Panc1 (cell line): ENCODE results near the gene ARCN1. TPM values are rescaled to one million over a fixed set of nuclear protein-coding genes. Genes with fewer than 3 reads are reported as not detected.

Experiments used
- ATAC-seq: fragments of 200-7000 bp; cut with Tn5 transposase; 2 replicates; pipeline ENCODE4 v1.9.1; 2020; ENCODE audit warnings: mild to moderate bottlenecking, moderate library complexity
- BruUV-seq: library from RNA; stranded (reverse); fragments of 400-500 nt; replicated peaks from 2 replicates; lab custom pipeline; 2021; lab: Mats Ljungman, UMichigan
- CTCF ChIA-PET: fragments of 300-600 bp; sonication (Branson Sonifier 250); formaldehyde crosslinking; loops from one replicate; lab custom pipeline; 2022; ENCODE audit warnings: antibody characterized with exemption; lab: Charles Lee
- POLR2A ChIA-PET: fragments of 300-600 bp; sonication (Branson Sonifier 250); formaldehyde crosslinking; loops from one replicate; lab custom pipeline; 2022; ENCODE audit warnings: antibody characterized with exemption; lab: Charles Lee
- DNase-seq: peaks from one replicate; pipeline ENCODE4 v3.0.0-alpha.2; 2010; ENCODE audit warnings: low read depth, low spot score
- H3K27ac ChIP-seq: 2 replicates; pipeline ENCODE4 v1.5.1; 2011; ENCODE audit warnings: mild to moderate bottlenecking, low read length, inconsistent platforms
- H3K27me3 ChIP-seq: fragments of 200-500 bp; sonication (Bioruptor generic); 2 replicates; pipeline ENCODE4 v1.6.0; 2014; ENCODE audit warnings: low read length, inconsistent platforms; ENCODE audit not compliant: control insufficient read depth, insufficient read depth
- H3K36me3 ChIP-seq: fragments of 200-500 bp; sonication (Bioruptor generic); 2 replicates; pipeline ENCODE4 v1.5.1; 2014; ENCODE audit warnings: inconsistent platforms, mild to moderate bottlenecking, low read length, moderate library complexity; ENCODE audit not compliant: control insufficient read depth, insufficient read depth
- H3K4me1 ChIP-seq: 2 replicates; pipeline ENCODE4 v1.5.1; 2011; ENCODE audit warnings: inconsistent platforms, mild to moderate bottlenecking, low read length, moderate library complexity; ENCODE audit not compliant: control insufficient read depth, insufficient read depth
- H3K4me3 ChIP-seq, 2 experiments: 2 replicates each; pipeline ENCODE4 v1.5.1; 2011 to 2012; ENCODE audit warnings: low read depth in 2 of 2, low read length in 2 of 2, mild to moderate bottlenecking in 2 of 2, inconsistent platforms in 1 of 2, moderate library complexity in 1 of 2
- H3K9me3 ChIP-seq: fragments of 200-500 bp; sonication (Bioruptor generic); 2 replicates; pipeline ENCODE4 v1.5.1; 2014; ENCODE audit warnings: low read depth, mild to moderate bottlenecking, inconsistent platforms, low read length, moderate library complexity; ENCODE audit not compliant: control insufficient read depth, insufficient read depth
- POLR2AphosphoS5 ChIP-seq: IDR thresholded peaks from 2 replicates; pipeline ENCODE4 v1.6.1; 2012; ENCODE audit warnings: mild to moderate bottlenecking, low read depth, low read length, moderate library complexity
- SIN3A ChIP-seq: IDR thresholded peaks from 2 replicates; pipeline ENCODE4 v1.6.1; 2012; ENCODE audit warnings: low read depth, mild to moderate bottlenecking, low read length, moderate library complexity, borderline replicate concordance; ENCODE audit not compliant: insufficient read depth
- TCF7L2 ChIP-seq: IDR thresholded peaks from 2 replicates; pipeline ENCODE4 v1.6.1; 2011; ENCODE audit warnings: mild to moderate bottlenecking, low read depth, low read length, inconsistent platforms
- in situ Hi-C: cut with HindIII; loops from 2 replicates; pipeline ENCODE4 v1.10.0; 2016; ENCODE audit warnings: low sequenced_read_pairs, low pct_unique_long_range_greater_than_20kb
- intact Hi-C: fragments of 100-400 bp; cut with micrococcal nuclease; formaldehyde crosslinking; loops from one replicate; pipeline ENCODE4 v1.10.0; 2022; ENCODE audit not compliant: unreplicated experiment
- total RNA-seq: library from RNA; stranded (reverse); gene quantifications from one replicate; pipeline ENCODE4 v1.2.1, GENCODE V29; 2021; ENCODE audit not compliant: unreplicated experiment
- TF ChIP-seq, protein P1 (sequence below): fragments of 450-650 bp; IDR thresholded peaks from 2 replicates; pipeline ENCODE4 v1.5.1; 2017; ENCODE audit warnings: mild to moderate bottlenecking
- TF ChIP-seq, protein P2 (sequence below), 2 experiments: IDR thresholded peaks; 2 replicates each; pipeline ENCODE4 v1.6.1; 2011 to 2012; ENCODE audit warnings: low read depth in 2 of 2, control low read depth in 1 of 2, low read length in 1 of 2, mild to moderate bottlenecking in 1 of 2, moderate library complexity in 1 of 2; ENCODE audit not compliant: insufficient read depth in 1 of 2

ARCN1 gene
- total RNA-seq, 1 experiment from 2014 or later: 197 TPM

DNA sequence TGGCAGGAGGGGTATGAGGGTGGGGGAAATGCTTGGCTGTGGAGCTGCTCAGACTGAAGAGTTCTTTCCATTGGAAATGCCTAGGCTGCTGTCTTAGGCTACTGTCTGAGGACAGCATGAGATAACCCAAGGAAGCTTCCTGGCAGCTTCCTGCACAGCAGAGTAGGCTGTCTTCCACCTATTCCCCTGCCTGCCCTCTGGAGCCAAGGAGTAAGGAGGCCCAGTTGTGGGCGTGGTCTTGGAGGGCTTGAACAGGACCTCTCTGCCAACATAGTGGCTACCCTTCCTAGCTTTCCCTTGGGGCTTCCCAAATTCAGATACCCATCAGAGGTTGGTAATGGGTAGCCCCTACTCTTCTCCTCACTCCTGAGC lies 61.1 kb downstream of the ARCN1 start:
- peaks cover 9% of the 10 kb centered on the region; the same call in 1 of the 2 replicates for H3K36me3 ChIP-seq
- POLR2A ChIA-PET: interaction anchor here (0.6 kb wide), 1 partner anchor 234 kb away, joined by 10 read pairs; no protein-coding TSS in a partner anchor
- intact Hi-C loops: no loop called here

GRCh38 chr11:118633979-118634378 lies 61.8 kb downstream of the ARCN1 start:
- intact Hi-C loops: no loop called here
- TF ChIP-seq SIN3A (no peak), TCF7L2 (no peak), POLR2AphosphoS5 (no peak)
- TF ChIP-seq, protein P1, sequence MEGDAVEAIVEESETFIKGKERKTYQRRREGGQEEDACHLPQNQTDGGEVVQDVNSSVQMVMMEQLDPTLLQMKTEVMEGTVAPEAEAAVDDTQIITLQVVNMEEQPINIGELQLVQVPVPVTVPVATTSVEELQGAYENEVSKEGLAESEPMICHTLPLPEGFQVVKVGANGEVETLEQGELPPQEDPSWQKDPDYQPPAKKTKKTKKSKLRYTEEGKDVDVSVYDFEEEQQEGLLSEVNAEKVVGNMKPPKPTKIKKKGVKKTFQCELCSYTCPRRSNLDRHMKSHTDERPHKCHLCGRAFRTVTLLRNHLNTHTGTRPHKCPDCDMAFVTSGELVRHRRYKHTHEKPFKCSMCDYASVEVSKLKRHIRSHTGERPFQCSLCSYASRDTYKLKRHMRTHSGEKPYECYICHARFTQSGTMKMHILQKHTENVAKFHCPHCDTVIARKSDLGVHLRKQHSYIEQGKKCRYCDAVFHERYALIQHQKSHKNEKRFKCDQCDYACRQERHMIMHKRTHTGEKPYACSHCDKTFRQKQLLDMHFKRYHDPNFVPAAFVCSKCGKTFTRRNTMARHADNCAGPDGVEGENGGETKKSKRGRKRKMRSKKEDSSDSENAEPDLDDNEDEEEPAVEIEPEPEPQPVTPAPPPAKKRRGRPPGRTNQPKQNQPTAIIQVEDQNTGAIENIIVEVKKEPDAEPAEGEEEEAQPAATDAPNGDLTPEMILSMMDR: no peak
- TF ChIP-seq, protein P2, sequence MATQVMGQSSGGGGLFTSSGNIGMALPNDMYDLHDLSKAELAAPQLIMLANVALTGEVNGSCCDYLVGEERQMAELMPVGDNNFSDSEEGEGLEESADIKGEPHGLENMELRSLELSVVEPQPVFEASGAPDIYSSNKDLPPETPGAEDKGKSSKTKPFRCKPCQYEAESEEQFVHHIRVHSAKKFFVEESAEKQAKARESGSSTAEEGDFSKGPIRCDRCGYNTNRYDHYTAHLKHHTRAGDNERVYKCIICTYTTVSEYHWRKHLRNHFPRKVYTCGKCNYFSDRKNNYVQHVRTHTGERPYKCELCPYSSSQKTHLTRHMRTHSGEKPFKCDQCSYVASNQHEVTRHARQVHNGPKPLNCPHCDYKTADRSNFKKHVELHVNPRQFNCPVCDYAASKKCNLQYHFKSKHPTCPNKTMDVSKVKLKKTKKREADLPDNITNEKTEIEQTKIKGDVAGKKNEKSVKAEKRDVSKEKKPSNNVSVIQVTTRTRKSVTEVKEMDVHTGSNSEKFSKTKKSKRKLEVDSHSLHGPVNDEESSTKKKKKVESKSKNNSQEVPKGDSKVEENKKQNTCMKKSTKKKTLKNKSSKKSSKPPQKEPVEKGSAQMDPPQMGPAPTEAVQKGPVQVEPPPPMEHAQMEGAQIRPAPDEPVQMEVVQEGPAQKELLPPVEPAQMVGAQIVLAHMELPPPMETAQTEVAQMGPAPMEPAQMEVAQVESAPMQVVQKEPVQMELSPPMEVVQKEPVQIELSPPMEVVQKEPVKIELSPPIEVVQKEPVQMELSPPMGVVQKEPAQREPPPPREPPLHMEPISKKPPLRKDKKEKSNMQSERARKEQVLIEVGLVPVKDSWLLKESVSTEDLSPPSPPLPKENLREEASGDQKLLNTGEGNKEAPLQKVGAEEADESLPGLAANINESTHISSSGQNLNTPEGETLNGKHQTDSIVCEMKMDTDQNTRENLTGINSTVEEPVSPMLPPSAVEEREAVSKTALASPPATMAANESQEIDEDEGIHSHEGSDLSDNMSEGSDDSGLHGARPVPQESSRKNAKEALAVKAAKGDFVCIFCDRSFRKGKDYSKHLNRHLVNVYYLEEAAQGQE (IDR thresholded peaks at IDR 0.05; ENCODE audit: insufficient read depth in 1 of 2, low read depth in 2 of 2, low read length in 1 of 2): no peak
- ATAC-seq (no peak), DNase-seq (no peak)
- Histone ChIP-seq H3K36me3 (peaks cover 3% of the 10 kb centered on the region; the same call in 1 of the 2 replicates), H3K4me3 (no peak overlapping the region), H3K4me1 (no peaks in the 10 kb centered on the region), H3K9me3 (no peaks in the 10 kb centered on the region), H3K27me3 (no peaks in the 10 kb centered on the region), H3K27ac (no peak overlapping the region)
- in situ Hi-C loops: no loop called here
- CTCF ChIA-PET: interaction anchor here (0.9 kb wide), 1 partner anchor 12 kb away, joined by 4 read pairs; no protein-coding TSS in a partner anchor
- no TSS peak for BruUV-seq
- POLR2A ChIA-PET: no interaction called here

More for the DNA sequence above, 61.1 kb downstream of the ARCN1 start:
- H3K27ac ChIP-seq: no peak overlapping the region
- DNase-seq: no peak
- in situ Hi-C loops: no loop called here
- no peak for ATAC-seq
- no peaks in the 10 kb centered on the region for H3K4me1 ChIP-seq
- BruUV-seq: no TSS peak
- H3K9me3 ChIP-seq: no peaks in the 10 kb centered on the region
- no peaks in the 10 kb centered on the region for H3K27me3 ChIP-seq
- CTCF ChIA-PET: no interaction called here
- TF ChIP-seq, protein P2 (IDR thresholded peaks at IDR 0.05; ENCODE audit: insufficient read depth in 1 of 2, low read depth in 2 of 2, low read length in 1 of 2): no peak
- TF ChIP-seq, protein P1: no peak
- no peak for TF ChIP-seq POLR2AphosphoS5
- no peak for TF ChIP-seq TCF7L2
- TF ChIP-seq SIN3A: no peak
- no peak overlapping the region for H3K4me3 ChIP-seq
